Activated T-cell treated with anti-CD3 and anti-CD28 coated beads for 24 hours (primary cell): ENCODE measurements around the gene LRIG2.

ENCODE experiments used
- DNase-seq: peaks from one replicate; pipeline ENCODE4 v3.0.0-alpha.2; 2020; ENCODE audit warnings: low read depth

Gene LRIG2

DNA sequence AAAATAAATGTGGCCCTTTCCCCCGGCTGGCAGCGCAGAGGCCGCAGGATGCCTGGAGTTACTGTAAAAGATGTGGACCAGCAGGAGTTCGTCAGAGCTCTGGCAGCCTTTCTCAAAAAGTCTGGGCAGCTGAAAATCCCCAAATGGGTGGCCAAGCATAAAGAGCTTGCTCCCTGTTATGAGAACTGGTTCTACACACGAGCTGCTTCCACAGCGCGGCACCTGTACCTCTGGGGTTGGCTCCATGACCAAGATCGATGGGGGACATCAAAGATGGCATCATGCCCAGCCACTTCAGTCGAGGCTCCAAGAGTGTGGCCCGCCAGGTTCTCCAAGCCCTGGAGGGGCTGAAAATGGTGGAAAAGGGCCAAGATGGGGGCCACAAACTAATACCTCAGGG, 95.9 kb downstream of the LRIG2 start:
- no peak for DNase-seq

DNA sequence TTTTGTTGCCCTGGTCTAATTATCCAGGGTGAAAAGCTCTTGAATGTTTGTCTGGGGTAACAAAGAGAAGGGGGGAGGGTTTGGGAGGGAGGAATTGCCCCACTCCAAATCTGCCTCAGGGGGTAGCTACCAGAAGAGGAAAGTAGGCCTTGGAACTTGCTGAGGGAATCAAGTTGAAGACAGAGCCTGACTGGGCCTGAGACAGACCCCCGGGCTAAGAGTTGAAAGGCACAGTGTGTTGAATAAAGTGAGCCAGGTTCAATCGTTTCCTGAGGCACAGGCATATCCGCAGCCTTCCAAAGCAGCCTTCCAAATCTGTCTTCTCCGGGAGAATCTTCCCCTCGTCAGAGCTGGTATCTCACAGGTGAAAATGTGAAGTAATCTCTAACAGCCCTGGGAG, 96.6 kb downstream of the LRIG2 start:
- DNase-seq: no peak

DNA sequence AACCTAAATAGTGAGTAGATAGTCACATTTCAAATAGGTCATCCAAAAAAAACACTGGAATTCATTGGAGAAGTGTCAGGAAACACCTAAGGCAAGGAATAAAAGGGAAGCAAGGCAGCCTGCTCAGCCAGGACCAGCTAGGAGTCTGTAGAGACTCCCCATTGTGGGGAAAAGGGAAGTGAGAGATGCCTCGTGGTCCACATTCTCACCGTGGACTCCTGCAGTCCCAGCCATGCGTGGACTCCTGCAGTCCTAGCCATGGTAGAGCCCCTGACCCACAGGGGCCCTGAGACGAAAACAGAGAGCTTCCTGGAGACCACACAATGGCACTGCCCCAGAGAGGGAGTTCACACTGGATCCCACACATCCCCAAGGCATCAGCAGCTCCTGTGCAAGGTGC, 97.5 kb downstream of the LRIG2 start:
- no peak for DNase-seq

DNA sequence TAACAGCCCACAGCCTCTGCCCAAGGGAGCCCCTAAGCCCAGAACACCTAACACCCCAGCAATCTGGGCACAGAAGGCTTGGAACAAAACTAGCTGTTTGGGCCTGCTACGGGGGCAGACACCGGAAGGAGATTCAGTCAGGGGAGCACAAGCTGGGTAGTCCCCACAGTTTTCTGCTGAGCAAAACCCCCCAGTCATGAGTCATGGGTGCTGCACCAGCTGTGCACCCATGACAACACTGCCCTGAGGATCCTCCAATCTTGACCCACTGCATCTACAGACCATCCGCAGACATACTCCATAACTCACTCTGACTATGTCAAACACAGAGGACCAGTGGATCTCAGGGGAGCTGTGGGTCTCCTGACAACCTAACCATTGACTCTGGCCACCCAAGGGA, 105.1 kb downstream of the LRIG2 start:
- DNase-seq: no peak

DNA sequence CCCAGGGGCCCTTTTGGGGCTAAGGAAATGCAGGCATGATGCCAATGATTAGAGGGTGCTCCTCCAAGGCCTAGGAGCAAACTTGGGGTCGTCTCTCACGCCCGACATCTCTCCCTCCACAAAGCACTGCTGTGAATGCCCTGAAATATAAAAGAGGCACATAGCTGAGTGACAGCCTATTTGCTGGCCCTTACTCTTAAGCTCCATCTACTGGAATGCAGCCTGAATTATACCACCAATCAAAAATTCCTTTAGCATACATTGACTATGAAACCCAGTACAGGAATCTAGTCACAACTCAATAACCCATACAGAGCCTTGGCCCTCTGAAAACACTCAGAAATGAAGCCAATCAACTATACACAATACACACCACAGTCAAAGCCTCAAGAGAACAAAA, 105.5 kb downstream of the LRIG2 start:
- no peak for DNase-seq
